NCI-H226 (cell line): ENCODE measurements around the gene ACTN4.

ENCODE experiments used
- DNase-seq: peaks from one replicate; pipeline ENCODE4 v3.0.0-alpha.2; 2015

Gene ACTN4

GRCh38 chr19:38662537-38663155 is 15.2 kb downstream of the ACTN4 start:
- no peak for DNase-seq

- no peak for DNase-seq
Observed at GRCh38 chr19:38663156-38663651, 15.8 kb downstream of the ACTN4 start.

GRCh38 chr19:38663957-38664502 is 16.6 kb downstream of the ACTN4 start:
- no peak for DNase-seq

- peak; percentile 64 for DNase-seq
Observed at GRCh38 chr19:38664503-38665211, 17.2 kb downstream of the ACTN4 start.

GRCh38 chr19:38665219-38665931 is 17.9 kb downstream of the ACTN4 start:
- no peak for DNase-seq

GRCh38 chr19:38665950-38666662 is 18.7 kb downstream of the ACTN4 start:
- DNase-seq = peak; percentile 67

- peak; percentile 41 for DNase-seq
Observed at GRCh38 chr19:38666663-38667511, 19.4 kb downstream of the ACTN4 start.

- no peak for DNase-seq
Observed at GRCh38 chr19:38667661-38668171, 20.3 kb downstream of the ACTN4 start.

GRCh38 chr19:38669552-38669951 is 22.1 kb downstream of the ACTN4 start:
- DNase-seq = no peak

- DNase-seq = peak; percentile 40
Observed at GRCh38 chr19:38670921-38671398, 23.5 kb downstream of the ACTN4 start.

GRCh38 chr19:38671654-38672053 is 24.2 kb downstream of the ACTN4 start:
- DNase-seq = no peak

- DNase-seq = no peak
Observed at GRCh38 chr19:38673030-38673429, 25.6 kb downstream of the ACTN4 start.

- DNase-seq = no peak
Observed at GRCh38 chr19:38674388-38675171, 27.1 kb downstream of the ACTN4 start.

- no peak for DNase-seq
Observed at GRCh38 chr19:38675611-38676010, 28.2 kb downstream of the ACTN4 start.

- peak; percentile 70 for DNase-seq
Observed at GRCh38 chr19:38676023-38676877, 28.8 kb downstream of the ACTN4 start.

GRCh38 chr19:38676878-38677646 is 29.6 kb downstream of the ACTN4 start:
- DNase-seq = no peak

GRCh38 chr19:38678217-38678890 is 30.9 kb downstream of the ACTN4 start:
- DNase-seq = no peak

GRCh38 chr19:38678891-38679494 is 31.5 kb downstream of the ACTN4 start:
- DNase-seq = no peak
